Activated CD4-positive, alpha-beta T cell treated with anti-CD3 and anti-CD28 coated beads, Interleukin-10, Interleukin-2, amounts not matched to agents 100 ng/mL and 50 ng/mL, durations not matched to agents 16 hours and 8 hours (primary cell): ENCODE results near the gene LIPC.

ENCODE experiments used
- DNase-seq: peaks from one replicate; pipeline ENCODE4 v3.0.0-alpha.2; 2020

LIPC gene

DNA sequence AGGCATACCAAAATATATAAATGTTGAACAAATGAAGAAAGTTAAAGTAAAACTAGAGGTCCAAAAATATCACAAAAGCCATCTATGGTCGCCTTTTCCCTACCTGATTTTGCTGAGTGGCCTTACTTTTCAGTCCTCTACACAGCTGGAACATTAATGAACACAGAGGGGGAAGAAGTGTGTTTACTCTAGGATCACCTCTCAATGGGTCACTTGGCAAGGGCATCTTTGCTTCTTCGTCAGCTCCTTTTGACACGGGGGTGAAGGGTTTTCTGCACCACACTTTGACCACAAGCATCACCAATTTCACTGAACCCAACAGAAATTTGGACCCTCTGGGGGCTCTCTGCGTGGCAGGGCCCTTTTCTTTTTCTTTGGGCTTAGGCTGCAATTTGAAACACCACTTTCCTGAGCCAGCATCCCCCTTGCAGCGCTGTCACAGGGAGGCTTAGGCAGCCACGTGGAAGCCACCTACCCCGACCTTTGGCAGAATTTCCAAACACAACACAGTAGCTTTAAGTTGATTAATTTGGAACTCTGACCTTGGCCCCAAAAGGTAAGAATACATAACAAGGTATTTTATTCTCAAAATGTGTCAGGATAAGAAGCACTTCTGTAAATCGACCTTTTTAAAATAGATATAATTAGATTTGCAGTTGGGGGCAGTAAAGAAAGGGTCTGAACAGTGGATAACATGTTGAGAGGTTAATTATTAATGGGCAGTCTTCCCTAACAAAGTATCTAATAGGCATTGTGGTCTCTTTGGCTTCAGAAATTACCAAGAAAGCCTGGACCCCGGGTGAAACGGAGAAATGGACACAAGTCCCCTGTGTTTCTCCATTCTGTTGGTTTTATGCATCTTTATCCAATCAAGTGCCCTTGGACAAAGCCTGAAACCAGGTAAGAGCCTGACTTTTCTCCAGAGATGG lies at the start of gene LIPC:
Gene LIPC, plus strand, starts transcription at position 771 of the 929 bp plus-strand sequence. Its CDS starts 42 bp downstream, at position 813.
- DNase-seq = no peak

GRCh38 chr15:58383876-58384275 lies 47.9 kb upstream of the LIPC start:
- peak; percentile 23 for DNase-seq

DNA sequence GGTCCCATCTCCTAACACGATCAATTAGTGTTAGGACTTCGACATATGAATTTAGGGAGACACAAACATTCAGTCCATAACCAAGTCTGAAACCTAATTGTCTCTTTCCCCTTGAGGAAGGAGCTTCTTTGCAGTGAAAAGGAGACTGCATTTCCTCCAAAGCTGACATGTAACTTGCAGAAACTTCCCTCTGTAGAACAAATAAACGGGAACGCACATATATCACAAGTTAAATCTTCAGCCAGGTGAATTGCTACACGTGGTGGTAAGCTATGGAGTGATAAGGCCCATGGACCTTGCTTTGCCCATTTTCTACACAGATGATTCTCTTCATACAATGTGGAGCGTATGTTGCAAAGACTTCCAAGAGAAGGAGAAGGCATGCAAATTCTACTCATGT lies 47.1 kb upstream of the LIPC start:
- no peak for DNase-seq

DNA sequence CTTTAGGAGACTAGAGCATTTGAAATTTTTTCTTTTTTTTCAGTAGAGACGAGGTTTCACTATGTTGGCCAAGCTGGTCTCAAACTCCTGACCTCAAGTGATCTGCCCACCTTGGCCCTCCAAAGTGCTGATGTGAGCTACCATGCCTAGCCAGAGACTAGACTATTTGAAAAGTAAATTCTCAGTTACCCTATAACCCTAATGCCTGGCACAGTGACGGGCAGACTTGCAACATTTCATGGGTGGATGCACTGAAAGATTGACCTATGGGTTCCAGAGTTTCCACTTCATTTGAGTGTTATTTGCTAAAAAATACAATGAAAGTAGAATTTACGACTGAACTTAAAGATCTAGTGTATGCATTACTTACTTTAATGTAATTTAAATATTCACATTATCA lies 45.7 kb upstream of the LIPC start:
- no peak for DNase-seq

GRCh38 chr15:58386641-58387040 lies 45.1 kb upstream of the LIPC start:
- DNase-seq = no peak

DNA sequence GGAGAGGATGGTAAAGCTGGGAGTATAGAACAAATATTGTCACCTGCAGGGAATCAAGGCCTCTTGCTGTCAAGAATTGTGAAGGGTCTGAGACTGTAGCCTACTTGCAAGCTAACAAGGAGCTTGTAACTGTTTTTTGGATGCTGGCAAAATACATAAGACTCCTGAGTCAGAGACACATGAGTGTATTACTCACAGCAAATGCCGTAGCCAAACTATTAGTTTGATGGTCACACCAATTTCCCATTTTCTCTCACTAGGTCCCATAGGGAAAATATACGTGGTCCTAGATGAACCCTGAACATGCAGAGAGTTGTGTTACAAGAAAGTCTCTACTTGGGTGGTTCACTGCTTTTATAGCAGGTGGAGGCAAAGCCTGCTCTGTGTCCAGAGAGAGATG lies 44.7 kb upstream of the LIPC start:
- no peak for DNase-seq

DNA sequence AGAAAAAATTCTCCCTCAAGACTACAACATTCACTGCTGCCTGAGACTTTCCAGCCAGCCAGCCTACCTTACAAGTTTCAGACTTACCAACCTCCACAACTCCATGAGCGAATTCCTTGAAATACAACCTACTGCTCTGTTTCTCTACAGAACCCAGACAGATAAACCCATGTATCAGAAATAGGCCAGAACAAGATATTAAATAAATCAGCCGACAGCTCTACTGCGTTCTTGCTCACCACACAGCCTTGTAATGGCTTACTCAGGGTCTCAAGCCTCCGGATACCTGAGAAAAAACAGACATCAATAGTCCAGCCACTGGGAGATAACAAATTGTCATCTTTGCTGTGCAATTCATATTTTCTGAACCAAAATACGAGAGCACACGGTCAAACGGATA lies 43.6 kb upstream of the LIPC start:
- DNase-seq = no peak

DNA sequence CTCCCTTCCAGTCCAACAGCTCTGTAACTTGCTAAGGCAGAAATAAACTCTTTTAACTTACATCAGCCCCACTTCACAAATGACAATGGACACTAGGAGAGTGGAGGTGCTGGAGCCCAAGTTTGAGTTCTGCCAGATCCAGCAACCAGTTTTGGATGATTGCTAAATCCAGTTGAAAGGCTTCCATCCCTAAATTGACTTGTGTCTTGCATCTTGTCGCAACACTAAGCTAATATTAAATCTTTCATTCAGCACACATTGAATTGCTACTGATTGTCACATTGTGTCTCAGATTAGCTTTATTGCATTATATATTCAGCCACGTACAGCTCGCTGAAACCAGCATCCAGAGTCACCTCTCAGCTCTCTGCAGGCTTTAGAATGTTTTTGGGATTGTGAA lies 41.7 kb upstream of the LIPC start:
- no peak for DNase-seq

GRCh38 chr15:58390655-58391054 lies 41.1 kb upstream of the LIPC start:
- DNase-seq = no peak

- no peak for DNase-seq
Measured at GRCh38 chr15:58391088-58391487, 40.7 kb upstream of the LIPC start.

- DNase-seq = no peak
Measured at GRCh38 chr15:58392141-58392540, 39.6 kb upstream of the LIPC start.

GRCh38 chr15:58392611-58393161 lies 39.1 kb upstream of the LIPC start:
- no peak for DNase-seq

DNA sequence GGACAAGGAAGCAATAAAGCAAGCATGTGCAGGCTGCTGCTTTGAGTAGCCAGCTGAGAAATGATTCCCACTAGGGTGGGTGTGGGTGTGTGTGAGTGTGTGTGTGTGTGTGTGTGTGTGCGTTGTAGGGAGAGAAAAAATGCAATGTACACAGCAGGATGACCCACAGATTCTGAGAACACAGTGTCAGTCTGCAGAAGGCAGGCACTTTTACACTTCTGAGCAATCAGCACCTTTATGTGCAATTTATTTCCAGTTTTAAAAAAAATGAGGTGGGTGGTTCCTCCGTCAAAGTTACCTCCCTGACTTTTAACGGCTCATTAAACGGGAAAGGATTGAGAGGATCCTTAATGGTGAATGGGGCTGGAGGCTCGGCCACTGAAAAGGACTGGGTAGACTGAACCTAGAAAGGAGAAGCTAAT lies 38.5 kb upstream of the LIPC start:
- no peak for DNase-seq

GRCh38 chr15:58396181-58396580 lies 35.6 kb upstream of the LIPC start:
- DNase-seq = no peak

GRCh38 chr15:58398071-58398470 lies 33.7 kb upstream of the LIPC start:
- DNase-seq = no peak

DNA sequence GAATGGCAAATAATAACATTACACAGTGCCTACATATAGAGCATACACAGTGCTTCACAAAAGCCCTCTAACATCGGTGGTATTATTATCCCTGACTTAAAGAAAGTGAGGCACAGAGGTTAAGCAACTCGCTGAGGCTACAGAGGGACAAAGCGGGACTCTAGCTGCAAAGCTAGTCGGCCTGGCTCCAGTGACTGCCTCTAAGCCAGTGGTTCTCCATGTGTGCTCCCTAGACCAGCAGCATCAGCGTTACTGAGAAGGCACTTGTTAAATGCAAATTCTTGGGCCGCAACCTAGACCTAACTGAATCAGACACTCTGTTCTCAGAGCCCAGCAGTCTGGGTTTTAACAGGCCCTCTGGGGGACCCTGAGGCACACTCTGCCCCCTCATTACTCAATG lies 33.1 kb upstream of the LIPC start:
- no peak for DNase-seq

DNA sequence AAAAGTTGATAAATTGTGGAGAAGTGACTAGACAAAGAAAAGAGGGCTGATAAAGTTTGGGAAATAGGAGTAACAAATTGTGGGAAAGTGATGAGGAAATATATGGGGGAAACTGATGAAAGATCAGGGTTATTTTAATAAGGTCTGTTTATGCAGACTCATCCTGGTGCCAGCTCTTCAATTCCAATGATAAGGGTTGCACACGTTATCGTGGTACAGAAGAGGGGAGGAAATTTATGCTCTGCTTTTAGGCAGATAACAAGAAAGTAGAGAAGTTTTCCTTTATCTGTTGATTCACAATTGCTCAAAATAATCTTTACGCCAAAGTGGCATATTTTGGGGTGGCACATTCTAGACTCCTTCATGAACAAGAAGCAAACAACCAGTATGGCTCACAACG lies 32.1 kb upstream of the LIPC start:
- DNase-seq = no peak

DNA sequence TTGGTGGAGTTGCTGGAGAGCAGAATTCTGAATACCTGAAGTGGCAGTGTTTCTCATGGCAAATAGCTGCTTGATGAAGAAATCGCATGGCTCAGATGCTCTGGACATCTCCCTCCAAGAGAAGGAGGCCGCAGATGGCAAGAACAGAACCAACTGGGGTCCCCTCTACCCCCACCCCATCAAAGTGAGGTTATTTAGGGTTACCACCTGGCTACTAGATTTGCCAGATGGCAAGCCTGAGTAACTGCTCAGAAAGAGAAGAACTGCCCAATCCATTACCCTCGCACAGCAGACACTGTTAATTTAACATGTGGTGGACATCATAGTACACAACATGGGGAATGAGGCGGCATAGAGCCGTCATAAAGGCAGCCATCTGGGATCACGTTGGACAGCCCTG lies 30.5 kb upstream of the LIPC start:
- no peak for DNase-seq

- no peak for DNase-seq
Measured at GRCh38 chr15:58401991-58402649, 29.7 kb upstream of the LIPC start.

DNA sequence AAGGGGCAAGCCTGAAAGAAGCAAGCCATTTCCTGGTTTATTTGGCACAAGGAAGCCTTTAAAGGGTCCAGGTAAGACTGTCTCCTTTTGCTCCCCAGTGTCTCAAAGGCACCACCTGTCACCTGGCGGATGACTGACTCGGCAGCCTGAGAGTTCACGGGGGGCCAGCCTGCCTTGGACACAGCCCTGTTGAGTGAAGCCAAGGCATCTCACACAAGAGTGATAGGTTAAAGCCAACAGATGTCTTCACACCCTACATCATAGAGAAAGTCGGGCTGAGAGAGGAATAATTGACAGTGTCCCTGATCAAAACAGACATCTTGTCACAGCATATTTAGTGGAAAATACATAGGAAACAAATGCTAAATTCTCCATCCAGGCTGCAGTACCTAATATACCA lies 28.2 kb upstream of the LIPC start:
- DNase-seq = no peak

DNA sequence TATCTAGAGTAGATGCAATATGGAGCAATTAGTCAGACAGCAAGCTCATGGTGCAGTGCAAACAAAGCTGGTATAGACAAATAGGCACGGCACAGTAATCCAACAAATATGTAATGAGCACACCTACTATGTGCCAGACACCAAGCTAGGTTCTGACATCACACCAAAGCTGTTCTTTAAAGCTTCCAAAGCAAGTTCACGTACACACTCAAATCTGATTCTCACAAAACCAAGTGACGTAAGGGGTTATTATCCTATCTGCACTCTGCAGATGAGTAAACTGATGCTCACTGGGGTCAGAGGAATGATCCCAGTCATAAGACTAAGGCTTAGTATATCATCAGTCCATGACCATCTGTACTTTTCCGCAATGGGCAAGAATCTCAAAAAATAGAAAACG lies 27.8 kb upstream of the LIPC start:
- no peak for DNase-seq

DNA sequence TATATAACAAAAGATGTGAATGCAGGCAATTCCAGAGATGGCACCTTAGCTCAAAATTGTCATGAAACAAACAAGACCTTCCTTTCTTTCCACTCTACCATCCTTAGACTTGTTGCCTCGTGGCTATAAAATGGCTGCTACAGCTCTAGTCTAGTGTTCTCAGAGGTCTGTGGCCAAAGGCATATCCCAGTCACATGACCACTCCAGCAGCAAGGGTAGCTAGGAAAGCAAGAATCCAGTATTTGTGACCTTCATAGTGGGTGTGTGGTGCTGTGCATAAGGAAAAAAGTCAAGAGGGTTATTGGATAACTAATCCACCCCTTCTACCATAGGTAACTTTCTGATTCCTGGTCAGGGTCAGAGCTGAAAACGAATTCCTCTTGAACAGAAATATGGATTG lies 27.1 kb upstream of the LIPC start:
- DNase-seq = no peak

DNA sequence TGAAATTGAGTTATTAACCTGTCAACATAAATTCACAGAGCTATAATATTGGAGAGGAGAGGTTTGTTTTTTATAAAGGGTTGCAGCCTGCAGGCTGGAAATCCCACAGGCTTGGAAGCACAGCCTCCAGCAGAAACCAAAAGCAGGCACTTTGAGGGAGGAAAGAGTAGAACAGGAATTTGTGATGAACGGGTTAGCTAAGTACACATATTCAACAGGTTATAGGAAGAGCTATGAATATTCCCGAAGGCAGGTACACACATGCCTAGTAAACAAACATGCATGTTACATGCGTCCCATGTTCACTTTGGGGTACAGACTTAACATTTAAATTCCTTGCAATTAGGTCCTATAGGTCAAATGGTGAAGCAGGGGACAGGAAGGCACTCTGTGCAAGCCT lies 25.9 kb upstream of the LIPC start:
- no peak for DNase-seq

GRCh38 chr15:58406811-58407210 lies 25.0 kb upstream of the LIPC start:
- no peak for DNase-seq
